HEK293 (cell line): ENCODE data around the gene GOLGA2.
A peak's percentile ranks its signal among the peaks of the same experiment; 100 is the strongest.

Source experiments
- CTCF ChIA-PET: fragments of 350-600 bp; formaldehyde crosslinking; extraction: SDS; loops from one replicate; lab custom pipeline; 2021; ENCODE audit warnings: antibody characterized with exemption; lab: Yijun Ruan, JAX
- POLR2A ChIA-PET: fragments of 300-600 bp; formaldehyde crosslinking; extraction: SDS; loops from one replicate; lab custom pipeline; 2020; ENCODE audit warnings: antibody characterized with exemption, inconsistent platforms; lab: Yijun Ruan, JAX
- H3K27ac ChIP-seq: fragments of 200-500 bp; sonication (Bioruptor generic); 2 replicates; pipeline ENCODE4 v1.5.1; 2014; ENCODE audit warnings: low read depth, low read length, control low read depth, inconsistent platforms; ENCODE audit errors: extremely low read depth
- H3K36me3 ChIP-seq, 2 experiments: fragments of 200-500 bp in 1 of 2; sonication (Bioruptor generic) in 1 of 2; 1 replicate in 1 of 2; 2 replicates in 1 of 2; pipeline ENCODE4 v1.5.1; 2014 to 2017; ENCODE audit warnings: inconsistent platforms in 2 of 2, low read length in 2 of 2; ENCODE audit not compliant: control insufficient read depth in 2 of 2, insufficient read depth in 1 of 2
- H3K4me1 ChIP-seq: fragments of 200-500 bp; sonication (Bioruptor generic); 2 replicates; pipeline ENCODE4 v1.5.1; 2014; ENCODE audit warnings: mild to moderate bottlenecking, low read length, inconsistent platforms; ENCODE audit not compliant: control insufficient read depth, insufficient read depth
- H3K4me3 ChIP-seq: 2 replicates; pipeline ENCODE4 v1.5.1; 2011; ENCODE audit warnings: low read depth, mild to moderate bottlenecking, control low read depth, low read length, moderate library complexity
- H3K9me3 ChIP-seq: fragments of 200-500 bp; sonication (Bioruptor generic); 2 replicates; pipeline ENCODE4 v1.5.1; 2014; ENCODE audit warnings: low read depth, low read length, inconsistent platforms; ENCODE audit not compliant: control insufficient read depth, insufficient read depth
- BCL11B ChIP-seq: fragments of 450-650 bp; formaldehyde crosslinking; IDR thresholded peaks from 2 replicates; pipeline ENCODE4 v1.5.1; 2016; ENCODE audit warnings: low read depth, missing biosample characterization, missing genetic modification characterization
- EGR2 ChIP-seq: fragments of 450-650 bp; formaldehyde crosslinking; IDR thresholded peaks from 2 replicates; pipeline ENCODE4 v1.5.1; 2016; ENCODE audit warnings: low read depth, missing biosample characterization, missing genetic modification characterization
- GLIS1 ChIP-seq: fragments of 450-650 bp; formaldehyde crosslinking; IDR thresholded peaks from 2 replicates; pipeline ENCODE4 v1.5.1; 2016; ENCODE audit warnings: missing biosample characterization, missing genetic modification characterization
- GLIS2 ChIP-seq: fragments of 450-650 bp; formaldehyde crosslinking; IDR thresholded peaks from 2 replicates; pipeline ENCODE4 v1.5.1; 2016; ENCODE audit warnings: missing biosample characterization, missing genetic modification characterization
- MZF1 ChIP-seq: fragments of 450-650 bp; formaldehyde crosslinking; IDR thresholded peaks from 2 replicates; pipeline ENCODE4 v1.5.1; 2017; ENCODE audit warnings: missing biosample characterization, missing genetic modification characterization, borderline replicate concordance
- YY1 ChIP-seq: fragments of 450-650 bp; formaldehyde crosslinking; IDR thresholded peaks from 2 replicates; pipeline ENCODE4 v1.5.1; 2018; ENCODE audit warnings: missing biosample characterization, missing genetic modification characterization
- ZBTB7A ChIP-seq: fragments of 450-650 bp; formaldehyde crosslinking; IDR thresholded peaks from 2 replicates; pipeline ENCODE4 v1.5.1; 2016; ENCODE audit warnings: low read depth, missing biosample characterization, missing genetic modification characterization
- ZEB2 ChIP-seq: fragments of 450-650 bp; formaldehyde crosslinking; IDR thresholded peaks from 2 replicates; pipeline ENCODE4 v1.5.1; 2016; ENCODE audit warnings: missing biosample characterization, missing genetic modification characterization
- ZFHX2 ChIP-seq: fragments of 450-650 bp; formaldehyde crosslinking; conservative IDR thresholded peaks from 2 replicates; pipeline ENCODE4 v1.5.1; 2016; ENCODE audit warnings: missing biosample characterization, missing genetic modification characterization
- ZIC2 ChIP-seq: fragments of 450-650 bp; formaldehyde crosslinking; IDR thresholded peaks from 2 replicates; pipeline ENCODE4 v1.5.1; 2016; ENCODE audit warnings: missing biosample characterization, missing genetic modification characterization
- ZNF157 ChIP-seq: fragments of 450-650 bp; formaldehyde crosslinking; IDR thresholded peaks from 2 replicates; pipeline ENCODE4 v1.5.1; 2016; ENCODE audit warnings: missing biosample characterization, missing genetic modification characterization
- ZNF16 ChIP-seq: fragments of 450-650 bp; formaldehyde crosslinking; IDR thresholded peaks from 2 replicates; pipeline ENCODE4 v1.5.1; 2016; ENCODE audit warnings: low read depth, missing biosample characterization, missing genetic modification characterization
- ZNF211 ChIP-seq: fragments of 450-650 bp; formaldehyde crosslinking; IDR thresholded peaks from 2 replicates; pipeline ENCODE4 v1.5.1; 2016; ENCODE audit warnings: low read depth, missing biosample characterization, missing genetic modification characterization
- ZNF24 ChIP-seq: fragments of 450-650 bp; formaldehyde crosslinking; IDR thresholded peaks from 2 replicates; pipeline ENCODE4 v1.5.1; 2016; ENCODE audit warnings: missing biosample characterization, missing genetic modification characterization
- ZNF266 ChIP-seq: fragments of 450-650 bp; formaldehyde crosslinking; IDR thresholded peaks from 2 replicates; pipeline ENCODE4 v1.5.1; 2016; ENCODE audit warnings: missing biosample characterization, missing genetic modification characterization, low read depth
- ZNF324 ChIP-seq: fragments of 450-650 bp; formaldehyde crosslinking; IDR thresholded peaks from 2 replicates; pipeline ENCODE4 v1.5.1; 2016; ENCODE audit warnings: missing biosample characterization, missing genetic modification characterization
- ZNF354C ChIP-seq: fragments of 450-650 bp; formaldehyde crosslinking; IDR thresholded peaks from 2 replicates; pipeline ENCODE4 v1.5.1; 2016; ENCODE audit warnings: missing biosample characterization, missing genetic modification characterization, low read depth, borderline replicate concordance
- ZNF366 ChIP-seq: fragments of 450-650 bp; formaldehyde crosslinking; conservative IDR thresholded peaks from 2 replicates; pipeline ENCODE4 v1.5.1; 2016; ENCODE audit warnings: missing biosample characterization, missing genetic modification characterization
- ZNF404 ChIP-seq: fragments of 450-650 bp; formaldehyde crosslinking; IDR thresholded peaks from 2 replicates; pipeline ENCODE4 v1.5.1; 2017; ENCODE audit warnings: missing biosample characterization, missing genetic modification characterization
- ZNF416 ChIP-seq: fragments of 450-650 bp; formaldehyde crosslinking; IDR thresholded peaks from 2 replicates; pipeline ENCODE4 v1.5.1; 2016; ENCODE audit warnings: missing biosample characterization, missing genetic modification characterization
- ZNF501 ChIP-seq: fragments of 450-650 bp; formaldehyde crosslinking; IDR thresholded peaks from 2 replicates; pipeline ENCODE4 v1.5.1; 2016; ENCODE audit warnings: missing biosample characterization, missing genetic modification characterization
- ZNF529 ChIP-seq: fragments of 450-650 bp; formaldehyde crosslinking; IDR thresholded peaks from 2 replicates; pipeline ENCODE4 v1.5.1; 2017; ENCODE audit warnings: missing genetic modification characterization, missing biosample characterization; ENCODE audit not compliant: insufficient replicate concordance
- ZNF571 ChIP-seq: fragments of 450-650 bp; formaldehyde crosslinking; IDR thresholded peaks from 2 replicates; pipeline ENCODE4 v1.5.0; 2017; ENCODE audit warnings: missing biosample characterization, missing genetic modification characterization
- ZNF707 ChIP-seq: fragments of 450-650 bp; formaldehyde crosslinking; IDR thresholded peaks from 2 replicates; pipeline ENCODE4 v1.5.1; 2016; ENCODE audit warnings: missing biosample characterization, missing genetic modification characterization
- TF ChIP-seq, protein P1 (sequence below): fragments of 450-650 bp; IDR thresholded peaks from 2 replicates; pipeline ENCODE4 v1.5.1; 2018; ENCODE audit warnings: missing biosample characterization, mild to moderate bottlenecking, missing genetic modification characterization
- TF ChIP-seq, protein P2 (sequence below): fragments of 450-650 bp; formaldehyde crosslinking; IDR thresholded peaks from 2 replicates; pipeline ENCODE4 v1.5.1; 2017; ENCODE audit warnings: missing biosample characterization, missing genetic modification characterization
- TF ChIP-seq, protein P3 (sequence below): fragments of 450-650 bp; formaldehyde crosslinking; IDR thresholded peaks from 2 replicates; pipeline ENCODE4 v1.5.1; 2016; ENCODE audit warnings: missing biosample characterization, missing genetic modification characterization
- TF ChIP-seq, protein P4 (sequence below): fragments of 450-650 bp; formaldehyde crosslinking; IDR thresholded peaks from 2 replicates; pipeline ENCODE4 v1.5.1; 2016; ENCODE audit warnings: missing biosample characterization, missing genetic modification characterization, borderline replicate concordance

Gene GOLGA2

DNA sequence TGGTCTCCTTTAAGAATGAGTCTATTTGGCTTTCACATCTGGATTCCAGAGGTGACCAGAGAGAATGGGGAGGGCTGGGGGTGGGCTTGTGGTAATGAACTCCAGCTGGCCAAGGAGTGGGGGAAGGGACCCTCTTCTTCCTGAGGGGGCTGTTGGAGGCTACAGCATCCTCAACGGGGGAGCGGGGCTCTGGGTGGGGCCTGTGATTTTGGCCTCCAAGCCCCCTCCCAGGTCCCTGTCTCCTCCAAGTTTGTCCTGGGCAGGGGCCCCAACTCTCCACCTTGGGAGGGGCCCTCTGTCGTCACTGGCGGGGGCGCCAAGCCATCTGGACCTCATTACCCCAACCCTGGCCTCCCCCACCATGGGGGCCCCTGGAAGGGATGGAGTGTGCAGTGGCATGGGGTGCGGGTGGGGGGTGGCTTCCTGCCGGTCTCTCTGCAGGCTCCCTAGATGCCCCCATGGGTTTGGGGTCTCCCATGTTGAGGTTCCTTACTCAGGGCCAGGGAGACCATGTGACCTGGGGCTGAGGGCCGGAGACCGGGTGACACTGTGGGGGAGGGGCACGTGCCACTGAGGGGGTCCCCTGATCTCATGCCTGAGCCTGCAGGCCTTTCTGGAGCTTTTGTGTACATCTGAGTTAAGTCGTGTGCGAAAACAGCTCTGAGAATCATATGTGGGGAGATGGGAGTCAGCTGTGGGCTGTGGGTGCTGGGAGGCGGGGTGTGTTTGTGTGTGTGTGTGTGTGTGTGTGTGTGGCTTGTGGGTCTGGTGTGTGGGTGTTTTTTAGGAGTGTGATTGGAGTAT, 32.4 kb downstream of the GOLGA2 start:
- H3K27ac ChIP-seq = no peak overlapping the region
- CTCF ChIA-PET = interaction anchor here (0.6 kb wide), 2 partner anchors 10 to 126 kb away, joined by 3 to 4 read pairs; no protein-coding TSS in a partner anchor
- no peaks in the 10 kb centered on the region for H3K4me1 ChIP-seq
- H3K4me3 ChIP-seq = no peak overlapping the region
- H3K36me3 ChIP-seq = peaks cover 0 to 25% of the 10 kb centered on the region in 2 experiments; a peak in 1 of 3 replicates
- H3K9me3 ChIP-seq = no peaks in the 10 kb centered on the region
- POLR2A ChIA-PET = no interaction called here
- TF ChIP-seq, protein P1, sequence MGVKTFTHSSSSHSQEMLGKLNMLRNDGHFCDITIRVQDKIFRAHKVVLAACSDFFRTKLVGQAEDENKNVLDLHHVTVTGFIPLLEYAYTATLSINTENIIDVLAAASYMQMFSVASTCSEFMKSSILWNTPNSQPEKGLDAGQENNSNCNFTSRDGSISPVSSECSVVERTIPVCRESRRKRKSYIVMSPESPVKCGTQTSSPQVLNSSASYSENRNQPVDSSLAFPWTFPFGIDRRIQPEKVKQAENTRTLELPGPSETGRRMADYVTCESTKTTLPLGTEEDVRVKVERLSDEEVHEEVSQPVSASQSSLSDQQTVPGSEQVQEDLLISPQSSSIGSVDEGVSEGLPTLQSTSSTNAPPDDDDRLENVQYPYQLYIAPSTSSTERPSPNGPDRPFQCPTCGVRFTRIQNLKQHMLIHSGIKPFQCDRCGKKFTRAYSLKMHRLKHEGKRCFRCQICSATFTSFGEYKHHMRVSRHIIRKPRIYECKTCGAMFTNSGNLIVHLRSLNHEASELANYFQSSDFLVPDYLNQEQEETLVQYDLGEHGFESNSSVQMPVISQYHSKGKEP (tag by site-specific recombination) = no peak
- TF ChIP-seq ZFHX2 (tag by site-specific recombination) = peak; percentile 92
- TF ChIP-seq, protein P2, sequence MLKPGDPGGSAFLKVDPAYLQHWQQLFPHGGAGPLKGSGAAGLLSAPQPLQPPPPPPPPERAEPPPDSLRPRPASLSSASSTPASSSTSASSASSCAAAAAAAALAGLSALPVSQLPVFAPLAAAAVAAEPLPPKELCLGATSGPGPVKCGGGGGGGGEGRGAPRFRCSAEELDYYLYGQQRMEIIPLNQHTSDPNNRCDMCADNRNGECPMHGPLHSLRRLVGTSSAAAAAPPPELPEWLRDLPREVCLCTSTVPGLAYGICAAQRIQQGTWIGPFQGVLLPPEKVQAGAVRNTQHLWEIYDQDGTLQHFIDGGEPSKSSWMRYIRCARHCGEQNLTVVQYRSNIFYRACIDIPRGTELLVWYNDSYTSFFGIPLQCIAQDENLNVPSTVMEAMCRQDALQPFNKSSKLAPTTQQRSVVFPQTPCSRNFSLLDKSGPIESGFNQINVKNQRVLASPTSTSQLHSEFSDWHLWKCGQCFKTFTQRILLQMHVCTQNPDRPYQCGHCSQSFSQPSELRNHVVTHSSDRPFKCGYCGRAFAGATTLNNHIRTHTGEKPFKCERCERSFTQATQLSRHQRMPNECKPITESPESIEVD (tag by site-specific recombination) = no peak
- no peak for TF ChIP-seq ZNF404
- no peak for TF ChIP-seq ZNF529 (tag by site-specific recombination)
- TF ChIP-seq ZBTB7A (tag by site-specific recombination) = no peak
- no peak for TF ChIP-seq ZNF571
- TF ChIP-seq ZNF501 = no peak
- TF ChIP-seq, protein P3, sequence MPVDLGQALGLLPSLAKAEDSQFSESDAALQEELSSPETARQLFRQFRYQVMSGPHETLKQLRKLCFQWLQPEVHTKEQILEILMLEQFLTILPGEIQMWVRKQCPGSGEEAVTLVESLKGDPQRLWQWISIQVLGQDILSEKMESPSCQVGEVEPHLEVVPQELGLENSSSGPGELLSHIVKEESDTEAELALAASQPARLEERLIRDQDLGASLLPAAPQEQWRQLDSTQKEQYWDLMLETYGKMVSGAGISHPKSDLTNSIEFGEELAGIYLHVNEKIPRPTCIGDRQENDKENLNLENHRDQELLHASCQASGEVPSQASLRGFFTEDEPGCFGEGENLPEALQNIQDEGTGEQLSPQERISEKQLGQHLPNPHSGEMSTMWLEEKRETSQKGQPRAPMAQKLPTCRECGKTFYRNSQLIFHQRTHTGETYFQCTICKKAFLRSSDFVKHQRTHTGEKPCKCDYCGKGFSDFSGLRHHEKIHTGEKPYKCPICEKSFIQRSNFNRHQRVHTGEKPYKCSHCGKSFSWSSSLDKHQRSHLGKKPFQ (tag by site-specific recombination) = no peak
- TF ChIP-seq ZNF16 = no peak
- TF ChIP-seq ZNF24 (tag by site-specific recombination) = no peak
- no peak for TF ChIP-seq ZNF354C (tag by site-specific recombination)
- no peak for TF ChIP-seq ZNF266 (tag by site-specific recombination)
- TF ChIP-seq ZNF416 (tag by site-specific recombination) = no peak
- TF ChIP-seq BCL11B = no peak
- no peak for TF ChIP-seq ZEB2
- TF ChIP-seq ZNF211 (tag by site-specific recombination) = no peak
- TF ChIP-seq GLIS1 (tag by site-specific recombination) = peak; percentile 76
- no peak for TF ChIP-seq ZNF707 (tag by site-specific recombination)
- TF ChIP-seq, protein P4, sequence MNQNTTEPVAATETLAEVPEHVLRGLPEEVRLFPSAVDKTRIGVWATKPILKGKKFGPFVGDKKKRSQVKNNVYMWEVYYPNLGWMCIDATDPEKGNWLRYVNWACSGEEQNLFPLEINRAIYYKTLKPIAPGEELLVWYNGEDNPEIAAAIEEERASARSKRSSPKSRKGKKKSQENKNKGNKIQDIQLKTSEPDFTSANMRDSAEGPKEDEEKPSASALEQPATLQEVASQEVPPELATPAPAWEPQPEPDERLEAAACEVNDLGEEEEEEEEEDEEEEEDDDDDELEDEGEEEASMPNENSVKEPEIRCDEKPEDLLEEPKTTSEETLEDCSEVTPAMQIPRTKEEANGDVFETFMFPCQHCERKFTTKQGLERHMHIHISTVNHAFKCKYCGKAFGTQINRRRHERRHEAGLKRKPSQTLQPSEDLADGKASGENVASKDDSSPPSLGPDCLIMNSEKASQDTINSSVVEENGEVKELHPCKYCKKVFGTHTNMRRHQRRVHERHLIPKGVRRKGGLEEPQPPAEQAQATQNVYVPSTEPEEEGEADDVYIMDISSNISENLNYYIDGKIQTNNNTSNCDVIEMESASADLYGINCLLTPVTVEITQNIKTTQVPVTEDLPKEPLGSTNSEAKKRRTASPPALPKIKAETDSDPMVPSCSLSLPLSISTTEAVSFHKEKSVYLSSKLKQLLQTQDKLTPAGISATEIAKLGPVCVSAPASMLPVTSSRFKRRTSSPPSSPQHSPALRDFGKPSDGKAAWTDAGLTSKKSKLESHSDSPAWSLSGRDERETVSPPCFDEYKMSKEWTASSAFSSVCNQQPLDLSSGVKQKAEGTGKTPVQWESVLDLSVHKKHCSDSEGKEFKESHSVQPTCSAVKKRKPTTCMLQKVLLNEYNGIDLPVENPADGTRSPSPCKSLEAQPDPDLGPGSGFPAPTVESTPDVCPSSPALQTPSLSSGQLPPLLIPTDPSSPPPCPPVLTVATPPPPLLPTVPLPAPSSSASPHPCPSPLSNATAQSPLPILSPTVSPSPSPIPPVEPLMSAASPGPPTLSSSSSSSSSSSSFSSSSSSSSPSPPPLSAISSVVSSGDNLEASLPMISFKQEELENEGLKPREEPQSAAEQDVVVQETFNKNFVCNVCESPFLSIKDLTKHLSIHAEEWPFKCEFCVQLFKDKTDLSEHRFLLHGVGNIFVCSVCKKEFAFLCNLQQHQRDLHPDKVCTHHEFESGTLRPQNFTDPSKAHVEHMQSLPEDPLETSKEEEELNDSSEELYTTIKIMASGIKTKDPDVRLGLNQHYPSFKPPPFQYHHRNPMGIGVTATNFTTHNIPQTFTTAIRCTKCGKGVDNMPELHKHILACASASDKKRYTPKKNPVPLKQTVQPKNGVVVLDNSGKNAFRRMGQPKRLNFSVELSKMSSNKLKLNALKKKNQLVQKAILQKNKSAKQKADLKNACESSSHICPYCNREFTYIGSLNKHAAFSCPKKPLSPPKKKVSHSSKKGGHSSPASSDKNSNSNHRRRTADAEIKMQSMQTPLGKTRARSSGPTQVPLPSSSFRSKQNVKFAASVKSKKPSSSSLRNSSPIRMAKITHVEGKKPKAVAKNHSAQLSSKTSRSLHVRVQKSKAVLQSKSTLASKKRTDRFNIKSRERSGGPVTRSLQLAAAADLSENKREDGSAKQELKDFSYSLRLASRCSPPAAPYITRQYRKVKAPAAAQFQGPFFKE (tag by site-specific recombination) = no peak
- TF ChIP-seq GLIS2 = peak; percentile 48
- TF ChIP-seq MZF1 (tag by site-specific recombination) = no peak
- TF ChIP-seq EGR2 (tag by site-specific recombination) = peak; percentile 93
- TF ChIP-seq ZNF324 (tag by site-specific recombination) = no peak
- TF ChIP-seq ZNF157 (tag by site-specific recombination) = no peak
- TF ChIP-seq YY1 (tag by site-specific recombination) = no peak
- peak; percentile 65 for TF ChIP-seq ZIC2 (tag by site-specific recombination)
- TF ChIP-seq ZNF366 (tag by site-specific recombination) = no peak
